ENCODE measurements around the gene CSH1.
"Not testable (repeated sequence)": the region's sequence is repeated elsewhere in the genome, so short reads cannot be mapped to it uniquely, and the experiment has no call there.

- TF ChIP-seq POLR2A, CTCF (IDR thresholded peaks at IDR 0.05): not testable (repeated sequence)
Observed at GRCh38 chr17:63915753-63916152, 19.4 kb upstream of the CSH1 start.
